Neuronal stem cell (in vitro differentiated cells): Measurements from ENCODE around the gene KIAA0825. TPM values are rescaled to one million over a fixed set of nuclear protein-coding genes. Genes with fewer than 3 reads are reported as not detected.

ENCODE experiments used
- DNase-seq: peaks from one replicate; pipeline ENCODE4 v3.0.0-alpha.2; 2013; ENCODE audit warnings: low spot score
- H2AFZ ChIP-seq: one replicate; pipeline ENCODE4 v1.6.1; 2013; ENCODE audit warnings: mild to moderate bottlenecking, low read length, inconsistent platforms
- H2AK5ac ChIP-seq: 2 replicates; pipeline ENCODE4 v1.6.1; 2013; ENCODE audit warnings: low read depth, mild to moderate bottlenecking, inconsistent platforms, low read length, moderate library complexity, mixed read lengths
- H2BK120ac ChIP-seq: 2 replicates; pipeline ENCODE4 v1.6.1; 2013; ENCODE audit warnings: low read depth, mild to moderate bottlenecking, inconsistent platforms, low read length, moderate library complexity, mixed read lengths
- H2BK12ac ChIP-seq: one replicate; pipeline ENCODE4 v1.6.1; 2013; ENCODE audit warnings: low read length, inconsistent platforms
- H2BK15ac ChIP-seq: 2 replicates; pipeline ENCODE4 v1.6.1; 2013; ENCODE audit warnings: mild to moderate bottlenecking, low read length, inconsistent platforms, mixed read lengths
- H2BK5ac ChIP-seq: one replicate; pipeline ENCODE4 v1.6.1; 2013; ENCODE audit warnings: inconsistent platforms, mild to moderate bottlenecking, low read length, moderate library complexity
- H3K14ac ChIP-seq: one replicate; pipeline ENCODE4 v1.6.1; 2013; ENCODE audit warnings: low read length, inconsistent platforms
- H3K18ac ChIP-seq: 2 replicates; pipeline ENCODE4 v1.6.1; 2013; ENCODE audit warnings: low read length, inconsistent platforms
- H3K23ac ChIP-seq: 2 replicates; pipeline ENCODE4 v1.6.1; 2013; ENCODE audit warnings: low read depth, mild to moderate bottlenecking, mixed read lengths, low read length, inconsistent platforms; ENCODE audit not compliant: poor library complexity
- H3K27ac ChIP-seq: replicated peaks from 3 replicates; pipeline ENCODE4 v1.5.1; 2013; ENCODE audit warnings: low read length, inconsistent platforms
- H3K27me3 ChIP-seq, 3 experiments: 2 replicates each; pipeline ENCODE4 v1.6.1; 2013; ENCODE audit warnings: low read length in 3 of 3, mild to moderate bottlenecking in 2 of 3, inconsistent platforms in 1 of 3, low read depth in 1 of 3, mixed read lengths in 1 of 3, moderate library complexity in 1 of 3; ENCODE audit not compliant: control insufficient read depth in 3 of 3, insufficient read depth in 3 of 3
- H3K36me3 ChIP-seq, 2 donors: replicated peaks in 1 of 2; 2 replicates each; pipeline ENCODE4 v1.6.1; 2013; ENCODE audit warnings: low read length in 2 of 2; ENCODE audit not compliant: control insufficient read depth in 2 of 2, insufficient read depth in 2 of 2
- H3K4ac ChIP-seq: 2 replicates; pipeline ENCODE4 v1.6.1; 2013; ENCODE audit warnings: inconsistent platforms, mild to moderate bottlenecking, low read length, moderate library complexity
- H3K4me1 ChIP-seq, 2 donors: 1 replicate in 1 of 2; 2 replicates in 1 of 2; pipeline ENCODE4 v1.6.1; 2013; ENCODE audit warnings: low read length in 2 of 2, low read depth in 1 of 2; ENCODE audit not compliant: control insufficient read depth in 2 of 2, insufficient read depth in 1 of 2
- H3K4me2 ChIP-seq: one replicate; pipeline ENCODE4 v1.6.1; 2013; ENCODE audit warnings: mild to moderate bottlenecking, low read length, inconsistent platforms; ENCODE audit not compliant: insufficient read depth, poor library complexity, severe bottlenecking
- H3K4me3 ChIP-seq, 2 donors: 2 replicates each; pipeline ENCODE4 v1.5.1; 2013; ENCODE audit warnings: low read length in 2 of 2, mild to moderate bottlenecking in 2 of 2, inconsistent platforms in 1 of 2, moderate library complexity in 1 of 2
- H3K79me1 ChIP-seq: one replicate; pipeline ENCODE4 v1.6.1; 2013; ENCODE audit warnings: low read depth, mild to moderate bottlenecking, inconsistent platforms, low read length, moderate library complexity
- H3K9ac ChIP-seq: one replicate; pipeline ENCODE4 v1.6.1; 2013; ENCODE audit warnings: mild to moderate bottlenecking, low read depth, low read length, inconsistent platforms; ENCODE audit not compliant: poor library complexity
- H3K9me3 ChIP-seq, 2 donors: replicated peaks in 1 of 2; 2 replicates each; pipeline versions ENCODE3 to v1.6.1; 2013; ENCODE audit warnings: low read length in 2 of 2, mild to moderate bottlenecking in 2 of 2, inconsistent platforms in 1 of 2, low read depth in 1 of 2, mixed read lengths in 1 of 2, moderate library complexity in 1 of 2; ENCODE audit not compliant: control insufficient read depth in 2 of 2, insufficient read depth in 1 of 2
- H4K8ac ChIP-seq: one replicate; pipeline ENCODE4 v1.6.1; 2013; ENCODE audit warnings: low read depth, mild to moderate bottlenecking, inconsistent platforms, low read length, moderate library complexity
- H4K91ac ChIP-seq: one replicate; pipeline ENCODE4 v1.6.1; 2013; ENCODE audit warnings: low read length, low read depth, mild to moderate bottlenecking, inconsistent platforms; ENCODE audit not compliant: poor library complexity
- WGBS, 2 donors: extraction: QIAGEN DNeasy Blood & Tissue Kit; methylation state at CpG; one replicate each; pipeline ENCODE4 v1.1.7; 2013; ENCODE audit warnings: missing lambda C conversion rate in 2 of 2, mixed read lengths in 1 of 2; ENCODE audit not compliant: insufficient read length in 2 of 2, insufficient replicate concordance in 1 of 2; ENCODE audit errors: extremely low coverage in 2 of 2; 5-methylcytosine and 5-hydroxymethylcytosine counted together
- polyA plus RNA-seq, 2 experiments: library from polyadenylated mRNA; stranded (reverse); fragments of 200-250 nt; gene quantifications; one replicate each; pipeline ENCODE4 v1.2.3, GENCODE V29; 2013

The KIAA0825 gene
- 0.78 TPM for polyA plus RNA-seq (2013, experiment 1 of 2)
- polyA plus RNA-seq (2013, experiment 2 of 2) = 0.83 TPM

DNA sequence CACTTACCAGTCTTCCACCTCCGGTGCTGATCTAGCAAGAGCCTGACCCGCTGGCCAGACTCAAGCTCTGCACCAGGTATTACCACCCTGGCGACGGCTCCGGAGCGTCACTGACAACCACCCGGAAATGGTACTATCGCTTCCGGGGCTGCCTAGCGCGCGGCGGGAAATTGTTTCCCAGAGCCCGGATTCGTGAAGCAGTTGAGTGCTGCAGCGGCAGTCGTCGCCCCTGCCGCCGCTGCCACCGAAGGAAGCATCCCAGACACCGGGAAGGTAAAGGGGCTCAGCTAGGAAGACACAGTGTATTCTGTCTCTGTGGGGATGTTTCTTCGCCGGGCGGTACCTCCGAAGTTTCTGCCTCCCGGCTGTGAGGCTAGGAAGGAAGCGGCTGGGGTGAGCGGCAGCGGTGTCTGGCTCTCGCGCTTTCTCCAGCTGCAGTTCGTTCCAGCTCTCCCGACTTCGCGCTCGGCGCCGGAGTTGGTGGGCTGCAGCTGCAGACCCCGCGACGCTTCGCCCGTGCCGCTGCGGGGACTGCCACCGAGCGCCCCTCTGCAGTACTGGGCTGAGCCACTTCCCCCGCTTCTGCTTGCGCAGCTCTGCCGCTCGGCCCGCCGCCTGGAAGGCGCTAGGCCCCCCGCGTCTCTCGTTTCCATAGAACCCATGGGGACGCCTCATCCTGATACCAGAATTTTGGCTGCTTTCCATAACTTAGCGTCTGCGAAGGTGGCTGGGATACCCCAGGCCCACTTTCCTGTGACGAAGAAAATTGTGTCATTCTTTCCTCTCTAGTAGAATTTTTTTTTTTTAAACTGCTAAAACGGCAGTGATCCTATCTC lies at the start of gene KIAA0825, which contains the start of gene SLF1:
TSS of gene KIAA0825 (minus strand) at position 112 of the 836 bp plus-strand sequence. CDS start 81,478 bp downstream, outside the sequence.
TSS of gene SLF1 (plus strand) at position 177 of the 836 bp plus-strand sequence. CDS start 10,142 bp downstream, outside the sequence.
- Histone ChIP-seq H3K27ac (peak within 1 kb of the TSS; percentile 90), H3K14ac (peak within 1 kb of the TSS; percentile 31), H3K36me3 (no peaks in the 10 kb centered on the region), H3K9ac (peak within 1 kb of the TSS; percentile 94), H4K91ac (no peak within 1 kb of the TSS), H4K8ac (peak within 1 kb of the TSS; percentile 82), H3K27me3 (no peaks in the 10 kb centered on the region), H3K4me2 (peak within 1 kb of the TSS; percentile 54), H2BK15ac (no peak within 1 kb of the TSS), H3K4me3 (peak within 1 kb of the TSS; percentile 71 to 99), H3K79me1 (no peaks in the 10 kb centered on the region), H2AFZ (peak within 1 kb of the TSS; percentile 95), H2AK5ac (no peak within 1 kb of the TSS), H3K4ac (no peak within 1 kb of the TSS), H2BK12ac (no peak within 1 kb of the TSS), H2BK120ac (no peak within 1 kb of the TSS), H3K9me3 (no peaks in the 10 kb centered on the region), H3K23ac (peak within 1 kb of the TSS; percentile 80), H3K18ac (peak within 1 kb of the TSS; percentile 92), H2BK5ac (peak within 1 kb of the TSS; percentile 90), H3K4me1 (peaks cover 1 to 4% of the 10 kb centered on the region in 2 donors)
- DNase-seq = peak; percentile 79
- no CpG with 5 or more reads among the region's 63 CpGs for WGBS, 2 donors

DNA sequence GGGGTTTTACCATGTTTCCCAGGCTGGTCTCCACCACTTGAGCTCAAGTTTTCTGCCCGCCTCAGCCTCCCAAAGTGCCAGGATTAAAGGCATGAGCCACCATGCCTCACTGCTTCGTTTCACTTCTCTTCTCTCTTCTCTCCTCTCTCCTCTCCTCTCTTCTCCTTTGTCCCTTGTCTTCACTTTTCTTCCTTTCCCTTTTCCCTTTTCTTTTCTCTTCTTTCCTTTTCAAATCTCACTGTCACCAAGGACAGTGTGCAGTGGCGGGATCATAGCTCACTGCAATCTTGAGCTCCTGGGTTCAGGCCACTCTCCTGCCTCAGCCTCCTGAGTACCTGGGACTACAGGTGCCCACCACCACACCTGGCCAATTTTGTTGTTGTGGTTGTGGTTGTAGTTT lies 49.5 kb upstream of the KIAA0825 start:
- Histone ChIP-seq H2AFZ (no peak overlapping the region), H3K14ac (no peak overlapping the region), H2BK12ac (no peak overlapping the region), H2BK15ac (no peak overlapping the region), H3K4ac (no peak overlapping the region), H3K79me1 (no peaks in the 10 kb centered on the region), H2BK120ac (no peak overlapping the region), H3K9me3 (no peaks in the 10 kb centered on the region), H4K91ac (no peak overlapping the region), H2BK5ac (no peak overlapping the region), H3K4me2 (no peak overlapping the region), H2AK5ac (no peak overlapping the region), H3K23ac (no peak overlapping the region), H3K27me3 (no peaks in the 10 kb centered on the region), H3K4me1 (no peaks in the 10 kb centered on the region), H3K27ac (no peak overlapping the region), H3K9ac (no peak overlapping the region), H3K18ac (no peak overlapping the region), H3K4me3 (no peak overlapping the region), H4K8ac (no peak overlapping the region), H3K36me3 (peaks cover 0 to 89% of the 10 kb centered on the region in 2 donors)
- WGBS, 2 donors = no CpG with 5 or more reads among the region's 3 CpGs
- DNase-seq = no peak

GRCh38 chr5:94661086-94661485 lies 42.7 kb upstream of the KIAA0825 start:
- Histone ChIP-seq H3K36me3 (peaks cover 0 to 78% of the 10 kb centered on the region in 2 donors), H3K27me3 (no peaks in the 10 kb centered on the region), H3K4me2 (peak overlapping the region; percentile 11), H3K79me1 (peaks cover 3% of the 10 kb centered on the region), H3K4me1 (no peaks in the 10 kb centered on the region), H3K9me3 (peaks cover 3 to 39% of the 10 kb centered on the region in 2 donors), H3K18ac (no peak overlapping the region), H2BK15ac (no peak overlapping the region), H2BK12ac (no peak overlapping the region), H3K23ac (no peak overlapping the region), H3K4ac (no peak overlapping the region), H3K27ac (no peak overlapping the region), H2BK5ac (no peak overlapping the region), H3K9ac (no peak overlapping the region), H3K14ac (no peak overlapping the region), H4K91ac (no peak overlapping the region), H2BK120ac (no peak overlapping the region), H4K8ac (no peak overlapping the region), H2AK5ac (no peak overlapping the region), H2AFZ (no peak overlapping the region), H3K4me3 (no peak overlapping the region)
- WGBS, 2 donors = no CpG with 5 or more reads among the region's 3 CpGs
- no peak for DNase-seq

DNA sequence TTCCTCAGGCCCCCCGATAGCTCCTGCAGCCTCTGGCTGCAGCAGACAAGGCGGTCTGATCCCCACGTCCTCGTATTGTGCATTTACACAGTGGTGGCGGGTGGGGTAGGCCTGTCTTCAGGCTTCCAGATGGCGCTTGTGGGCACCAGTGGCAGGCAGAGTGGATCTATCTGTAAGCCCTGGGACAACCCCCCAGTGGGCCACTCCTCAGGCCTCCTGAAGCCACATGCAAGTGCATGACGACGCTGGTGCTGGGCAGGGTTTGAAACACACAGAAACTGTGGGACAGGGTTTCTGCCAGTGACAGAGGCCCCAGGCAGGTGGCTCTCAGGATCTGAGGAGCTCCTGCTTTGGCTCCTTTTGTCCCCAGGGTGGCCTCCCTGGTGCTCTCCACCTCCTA lies 42.1 kb upstream of the KIAA0825 start:
- no peaks in the 10 kb centered on the region for H3K27me3 ChIP-seq
- H3K23ac ChIP-seq = no peak overlapping the region
- peak overlapping the region; percentile 64 for H3K18ac ChIP-seq
- H2BK5ac ChIP-seq = no peak overlapping the region
- H3K4ac ChIP-seq = no peak overlapping the region
- no peak overlapping the region for H3K14ac ChIP-seq
- no peak overlapping the region for H2BK120ac ChIP-seq
- H3K27ac ChIP-seq = no peak overlapping the region
- no peak for DNase-seq
- no peaks in the 10 kb centered on the region for H3K4me1 ChIP-seq
- H2BK12ac ChIP-seq = no peak overlapping the region
- no peak overlapping the region for H4K91ac ChIP-seq
- peaks cover 3% of the 10 kb centered on the region for H3K79me1 ChIP-seq
- no peak overlapping the region for H2AFZ ChIP-seq
- no peak overlapping the region for H2BK15ac ChIP-seq
- H4K8ac ChIP-seq = no peak overlapping the region
- H2AK5ac ChIP-seq = peak overlapping the region; percentile 45
- no peak overlapping the region for H3K4me2 ChIP-seq
- H3K9ac ChIP-seq = no peak overlapping the region
- H3K36me3 ChIP-seq = peaks cover 0 to 76% of the 10 kb centered on the region in 2 donors
- WGBS, 2 donors = no CpG with 5 or more reads among the region's 8 CpGs
- no peak overlapping the region for H3K4me3 ChIP-seq
- H3K9me3 ChIP-seq = peaks cover 3 to 43% of the 10 kb centered on the region in 2 donors
